Ovary (tissue), 3 donors: ENCODE measurements around the gene NEMP1.

Experiments used
- EP300 ChIP-seq: sonication (generic); formaldehyde crosslinking; IDR thresholded peaks from one replicate; pipeline ENCODE4 v1.6.1; 2017; ENCODE audit warnings: antibody characterized with exemption
- POLR2A ChIP-seq: fragments of 450-650 bp; IDR thresholded peaks from one replicate; pipeline ENCODE4 v1.6.1; 2017; ENCODE audit warnings: antibody characterized with exemption, mild to moderate bottlenecking, moderate library complexity
- TF ChIP-seq, protein P1 (sequence below), 3 donors: fragments of 450-650 bp in 2 of 3; fragments of 200-600 bp in 1 of 3; IDR thresholded peaks; one replicate each; pipeline versions ENCODE4 v1.5.1 to v1.8.0; 2016 to 2022; ENCODE audit warnings: antibody characterized with exemption in 3 of 3, mild to moderate bottlenecking in 1 of 3
- donor health status: DM: no; HTN: no; CAD: no.

DNA sequence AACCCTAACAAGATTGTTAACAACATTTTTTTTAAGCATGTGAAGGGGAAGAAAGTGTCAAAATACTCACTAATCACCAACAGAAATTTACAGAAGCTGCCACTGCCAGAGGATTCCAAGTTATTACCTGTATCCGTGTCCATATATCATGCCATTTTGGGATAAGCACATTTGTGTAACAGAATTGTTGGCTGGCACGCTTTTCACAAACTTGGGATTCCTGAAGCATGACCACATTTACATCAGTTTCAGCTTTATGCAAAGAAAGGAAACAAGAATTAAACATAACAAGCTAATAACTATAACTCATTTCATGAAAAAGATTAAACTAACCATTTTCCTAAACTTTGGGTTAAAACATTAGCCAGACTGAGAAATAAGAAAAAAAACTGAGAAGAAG lies 5.9 kb downstream of the NEMP1 start:
- TF ChIP-seq, protein P1, sequence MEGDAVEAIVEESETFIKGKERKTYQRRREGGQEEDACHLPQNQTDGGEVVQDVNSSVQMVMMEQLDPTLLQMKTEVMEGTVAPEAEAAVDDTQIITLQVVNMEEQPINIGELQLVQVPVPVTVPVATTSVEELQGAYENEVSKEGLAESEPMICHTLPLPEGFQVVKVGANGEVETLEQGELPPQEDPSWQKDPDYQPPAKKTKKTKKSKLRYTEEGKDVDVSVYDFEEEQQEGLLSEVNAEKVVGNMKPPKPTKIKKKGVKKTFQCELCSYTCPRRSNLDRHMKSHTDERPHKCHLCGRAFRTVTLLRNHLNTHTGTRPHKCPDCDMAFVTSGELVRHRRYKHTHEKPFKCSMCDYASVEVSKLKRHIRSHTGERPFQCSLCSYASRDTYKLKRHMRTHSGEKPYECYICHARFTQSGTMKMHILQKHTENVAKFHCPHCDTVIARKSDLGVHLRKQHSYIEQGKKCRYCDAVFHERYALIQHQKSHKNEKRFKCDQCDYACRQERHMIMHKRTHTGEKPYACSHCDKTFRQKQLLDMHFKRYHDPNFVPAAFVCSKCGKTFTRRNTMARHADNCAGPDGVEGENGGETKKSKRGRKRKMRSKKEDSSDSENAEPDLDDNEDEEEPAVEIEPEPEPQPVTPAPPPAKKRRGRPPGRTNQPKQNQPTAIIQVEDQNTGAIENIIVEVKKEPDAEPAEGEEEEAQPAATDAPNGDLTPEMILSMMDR (IDR thresholded peaks at IDR 0.05): no peak
- TF ChIP-seq POLR2A (no peak), EP300 (no peak)
